Limb (tissue), 2 donors: Measurements from ENCODE around the gene PKN3.

Source experiments
- DNase-seq, 2 donors: peaks; one replicate each; pipeline ENCODE4 v3.0.0-alpha.2; 2016; ENCODE audit errors: extremely low spot score in 2 of 2

The PKN3 gene

GRCh38 chr9:128742401-128742800 is 40.1 kb downstream of the PKN3 start:
- DNase-seq, result no peak

- no peak for DNase-seq
Measured at GRCh38 chr9:128743421-128743820, 41.1 kb downstream of the PKN3 start.

GRCh38 chr9:128747241-128747640 is 44.9 kb downstream of the PKN3 start:
- DNase-seq, result no peak

GRCh38 chr9:128750926-128751595 is 48.8 kb downstream of the PKN3 start:
- no peak for DNase-seq

- no peak for DNase-seq
Measured at GRCh38 chr9:128753627-128754026, 51.3 kb downstream of the PKN3 start.

- DNase-seq, result no peak
Measured at GRCh38 chr9:128757602-128758001, 55.3 kb downstream of the PKN3 start.

GRCh38 chr9:128762671-128763449 is 60.6 kb downstream of the PKN3 start:
- DNase-seq, result no peak

- no peak for DNase-seq
Measured at GRCh38 chr9:128764361-128764760, 62.1 kb downstream of the PKN3 start.

GRCh38 chr9:128765499-128765898 is 63.2 kb downstream of the PKN3 start:
- no peak for DNase-seq

- no peak for DNase-seq
Measured at GRCh38 chr9:128768606-128769005, 66.3 kb downstream of the PKN3 start.
